GM12878 (cell line): ENCODE data around the gene RALGAPB. TPM values are rescaled to one million over a fixed set of nuclear protein-coding genes. Genes with fewer than 3 reads are reported as not detected.
A peak's percentile ranks its signal among the peaks of the same experiment; 100 is the strongest.

Experiments used
- CBFB ChIP-seq: IDR thresholded peaks from 2 replicates; pipeline ENCODE4 v1.6.1; 2016; ENCODE audit warnings: antibody characterized with exemption, low read depth
- DPF2 ChIP-seq: fragments of 450-650 bp; IDR thresholded peaks from 2 replicates; pipeline ENCODE4 v1.6.1; 2017; ENCODE audit warnings: mild to moderate bottlenecking
- EGR1 ChIP-seq, 2 experiments: IDR thresholded peaks; 1 replicate in 1 of 2; 2 replicates in 1 of 2; pipeline ENCODE4 v1.6.1; 2011 to 2012; ENCODE audit warnings: low read depth in 2 of 2, low read length in 2 of 2, borderline replicate concordance in 1 of 2, mild to moderate bottlenecking in 1 of 2, moderate library complexity in 1 of 2
- GABPA ChIP-seq: IDR thresholded peaks from 2 replicates; pipeline ENCODE4 v1.6.1; 2014; ENCODE audit warnings: antibody characterized with exemption, low read depth, mild to moderate bottlenecking, inconsistent platforms
- LARP7 ChIP-seq: fragments of 450-650 bp; IDR thresholded peaks from 2 replicates; pipeline ENCODE4 v1.6.1; 2017; ENCODE audit warnings: mild to moderate bottlenecking
- MTA2 ChIP-seq: fragments of 450-650 bp; IDR thresholded peaks from 2 replicates; pipeline ENCODE4 v1.6.1; 2016; ENCODE audit warnings: low read depth, mild to moderate bottlenecking, moderate library complexity
- NFIC ChIP-seq: IDR thresholded peaks from 2 replicates; pipeline ENCODE4 v1.6.1; 2012; ENCODE audit warnings: low read depth, mild to moderate bottlenecking, inconsistent platforms, low read length, moderate library complexity
- NFYA ChIP-seq: IDR thresholded peaks from 2 replicates; pipeline ENCODE4 v1.6.1; 2011; ENCODE audit warnings: low read depth, mild to moderate bottlenecking, low read length, improper control_type of control experiment, borderline replicate concordance
- NFYB ChIP-seq: IDR thresholded peaks from 2 replicates; pipeline ENCODE4 v1.6.1; 2011; ENCODE audit warnings: low read depth, mild to moderate bottlenecking, low read length, improper control_type of control experiment, moderate library complexity; ENCODE audit not compliant: insufficient read depth
- NR2C1 ChIP-seq: fragments of 450-650 bp; IDR thresholded peaks from 2 replicates; pipeline ENCODE4 v1.6.1; 2017; ENCODE audit warnings: antibody characterized with exemption, mild to moderate bottlenecking, moderate library complexity
- POLR2AphosphoS2 ChIP-seq: IDR thresholded peaks from 2 replicates; pipeline ENCODE4 v1.6.1; 2011; ENCODE audit warnings: low read depth, mild to moderate bottlenecking, low read length, improper control_type of control experiment, moderate library complexity
- POU2F2 ChIP-seq: IDR thresholded peaks from 3 replicates; pipeline ENCODE4 v1.6.1; 2011; ENCODE audit warnings: low read depth, mild to moderate bottlenecking, low read length, borderline replicate concordance
- SMARCA5 ChIP-seq: fragments of 450-650 bp; IDR thresholded peaks from 2 replicates; pipeline ENCODE4 v1.6.1; 2017; ENCODE audit warnings: mild to moderate bottlenecking
- SRF ChIP-seq, 2 experiments: IDR thresholded peaks; 2 replicates each; pipeline ENCODE4 v1.6.1; 2011; ENCODE audit warnings: low read depth in 2 of 2, low read length in 2 of 2, mild to moderate bottlenecking in 1 of 2, moderate library complexity in 1 of 2
- ZNF274 ChIP-seq: IDR thresholded peaks from one replicate; pipeline ENCODE4 v1.8.0; 2011; ENCODE audit not compliant: insufficient read length, insufficient read depth
- polyA plus RNA-seq, 11 experiments: library from polyadenylated mRNA; depleted of rRNA in 4 of 11; unstranded in 6 of 11; stranded (reverse) in 5 of 11; fragments of >200 nt; fragmentation: Nextera tagmentation in 4 of 11; fragmentation: Illumina TruSeq in 1 of 11; extraction: Ambion mirVana in 4 of 11; extraction: Trizol in 1 of 11; gene quantifications; 1 replicate in 1 of 11; 2 replicates in 10 of 11; pipeline versions ENCODE4 v1.2.1 to v1.2.3, GENCODE V29; 2011 to 2016; ENCODE audit warnings: inconsistent platforms in 2 of 11, missing spikeins in 2 of 11, low read depth in 1 of 11
- total RNA-seq, 4 experiments: library from RNA; depleted of rRNA in 3 of 4; stranded (reverse); fragments of >200 nt in 3 of 4; fragmentation: Illumina TruSeq in 1 of 4; extraction: Trizol in 1 of 4; gene quantifications; 2 replicates each; pipeline versions ENCODE4 v1.2.1 to v1.2.3, GENCODE V29; 2013 to 2021
- TF ChIP-seq, protein P1 (sequence below): fragments of 450-650 bp; IDR thresholded peaks from 2 replicates; pipeline ENCODE4 v1.6.1; 2014; ENCODE audit warnings: mild to moderate bottlenecking
- TF ChIP-seq, protein P2 (sequence below): fragments of 450-650 bp; IDR thresholded peaks from 2 replicates; pipeline ENCODE4 v1.6.1; 2016; ENCODE audit warnings: mild to moderate bottlenecking
- TF ChIP-seq, protein P3 (sequence below): IDR thresholded peaks from 2 replicates; pipeline ENCODE4 v1.6.1; 2011; ENCODE audit warnings: borderline replicate concordance, low read depth, mild to moderate bottlenecking, moderate library complexity, low read length; ENCODE audit not compliant: insufficient read depth, poor library complexity, severe bottlenecking
- TF ChIP-seq, protein P4 (sequence below): fragments of 450-650 bp; IDR thresholded peaks from 2 replicates; pipeline ENCODE4 v1.6.1; 2016; ENCODE audit warnings: mild to moderate bottlenecking, moderate library complexity, borderline replicate concordance
- TF ChIP-seq, protein P5 (sequence below): fragments of 450-650 bp; IDR thresholded peaks from 2 replicates; pipeline ENCODE4 v1.6.1; 2017; ENCODE audit warnings: low read depth, mild to moderate bottlenecking, moderate library complexity

RALGAPB gene
- total and polyA plus RNA-seq, 10 of the 15 experiments (the other 5 are each of a cell fraction or from before 2014, with no cell fraction given), result 3.7 to 23.2 (median 15.5) TPM

DNA sequence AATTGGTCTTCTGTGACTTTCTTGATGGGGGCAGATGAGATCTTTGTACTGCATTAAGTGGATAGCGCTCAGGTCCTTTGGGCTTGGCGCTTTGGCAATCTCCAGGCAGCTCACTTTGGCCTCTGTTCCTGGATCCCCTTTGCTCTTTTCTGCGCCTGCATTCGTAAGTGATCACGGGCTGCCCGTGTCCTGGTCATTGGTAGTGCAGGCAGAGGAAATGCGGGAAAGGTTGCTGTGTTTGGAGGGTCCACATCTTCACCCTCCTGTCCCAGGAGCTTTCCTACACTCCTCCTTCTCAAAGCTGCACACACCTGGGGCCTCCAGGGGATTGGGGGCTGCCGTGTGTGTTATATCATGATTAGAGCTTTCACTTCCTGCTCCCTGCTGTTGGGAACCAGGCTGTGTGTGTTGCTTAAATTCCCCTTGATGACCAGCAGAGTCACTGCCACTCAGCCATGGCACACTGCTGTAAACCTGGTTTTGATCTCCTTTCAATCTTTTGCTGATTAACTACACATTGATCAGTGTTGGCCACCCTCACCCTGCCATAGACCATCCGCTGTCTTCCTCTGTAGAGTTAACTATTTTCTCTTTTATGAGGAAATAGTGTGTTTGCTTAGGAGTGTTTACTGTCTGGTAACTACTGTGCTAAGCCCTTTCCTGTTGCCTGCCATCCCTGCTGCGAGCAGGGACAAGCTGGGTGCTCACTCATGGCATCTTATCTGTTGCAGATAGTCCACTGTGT lies 24.5 kb upstream of the RALGAPB start (continued):
- TF ChIP-seq, protein P1, sequence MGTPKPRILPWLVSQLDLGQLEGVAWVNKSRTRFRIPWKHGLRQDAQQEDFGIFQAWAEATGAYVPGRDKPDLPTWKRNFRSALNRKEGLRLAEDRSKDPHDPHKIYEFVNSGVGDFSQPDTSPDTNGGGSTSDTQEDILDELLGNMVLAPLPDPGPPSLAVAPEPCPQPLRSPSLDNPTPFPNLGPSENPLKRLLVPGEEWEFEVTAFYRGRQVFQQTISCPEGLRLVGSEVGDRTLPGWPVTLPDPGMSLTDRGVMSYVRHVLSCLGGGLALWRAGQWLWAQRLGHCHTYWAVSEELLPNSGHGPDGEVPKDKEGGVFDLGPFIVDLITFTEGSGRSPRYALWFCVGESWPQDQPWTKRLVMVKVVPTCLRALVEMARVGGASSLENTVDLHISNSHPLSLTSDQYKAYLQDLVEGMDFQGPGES, result no peak
- TF ChIP-seq NFYB (no peak), MTA2 (0 out of 2 replicates have a peak, but pooled peaks have one; percentile 24), POLR2AphosphoS2 (no peak), DPF2 (peak; percentile 49), NFYA (no peak), LARP7 (no peak), POU2F2 (no peak), SMARCA5 (no peak), CBFB (no peak), NR2C1 (no peak), SRF (IDR thresholded peaks at IDR 0.05; ENCODE audit: low read depth in 2 of 2, low read length in 2 of 2) (no peak), GABPA (no peak), EGR1 (IDR thresholded peaks at IDR 0.05; ENCODE audit: borderline replicate concordance in 1 of 2, low read depth in 2 of 2, low read length in 2 of 2) (no peak), NFIC (no peak), ZNF274 (no peak)
- TF ChIP-seq, protein P2, sequence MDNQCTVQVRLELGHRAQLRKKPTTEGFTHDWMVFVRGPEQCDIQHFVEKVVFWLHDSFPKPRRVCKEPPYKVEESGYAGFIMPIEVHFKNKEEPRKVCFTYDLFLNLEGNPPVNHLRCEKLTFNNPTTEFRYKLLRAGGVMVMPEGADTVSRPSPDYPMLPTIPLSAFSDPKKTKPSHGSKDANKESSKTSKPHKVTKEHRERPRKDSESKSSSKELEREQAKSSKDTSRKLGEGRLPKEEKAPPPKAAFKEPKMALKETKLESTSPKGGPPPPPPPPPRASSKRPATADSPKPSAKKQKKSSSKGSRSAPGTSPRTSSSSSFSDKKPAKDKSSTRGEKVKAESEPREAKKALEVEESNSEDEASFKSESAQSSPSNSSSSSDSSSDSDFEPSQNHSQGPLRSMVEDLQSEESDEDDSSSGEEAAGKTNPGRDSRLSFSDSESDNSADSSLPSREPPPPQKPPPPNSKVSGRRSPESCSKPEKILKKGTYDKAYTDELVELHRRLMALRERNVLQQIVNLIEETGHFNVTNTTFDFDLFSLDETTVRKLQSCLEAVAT, result peak; percentile 74; the same call in 1 of the 2 replicates
- TF ChIP-seq, protein P3, sequence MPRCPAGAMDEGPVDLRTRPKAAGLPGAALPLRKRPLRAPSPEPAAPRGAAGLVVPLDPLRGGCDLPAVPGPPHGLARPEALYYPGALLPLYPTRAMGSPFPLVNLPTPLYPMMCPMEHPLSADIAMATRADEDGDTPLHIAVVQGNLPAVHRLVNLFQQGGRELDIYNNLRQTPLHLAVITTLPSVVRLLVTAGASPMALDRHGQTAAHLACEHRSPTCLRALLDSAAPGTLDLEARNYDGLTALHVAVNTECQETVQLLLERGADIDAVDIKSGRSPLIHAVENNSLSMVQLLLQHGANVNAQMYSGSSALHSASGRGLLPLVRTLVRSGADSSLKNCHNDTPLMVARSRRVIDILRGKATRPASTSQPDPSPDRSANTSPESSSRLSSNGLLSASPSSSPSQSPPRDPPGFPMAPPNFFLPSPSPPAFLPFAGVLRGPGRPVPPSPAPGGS, result no peak
- TF ChIP-seq, protein P4, sequence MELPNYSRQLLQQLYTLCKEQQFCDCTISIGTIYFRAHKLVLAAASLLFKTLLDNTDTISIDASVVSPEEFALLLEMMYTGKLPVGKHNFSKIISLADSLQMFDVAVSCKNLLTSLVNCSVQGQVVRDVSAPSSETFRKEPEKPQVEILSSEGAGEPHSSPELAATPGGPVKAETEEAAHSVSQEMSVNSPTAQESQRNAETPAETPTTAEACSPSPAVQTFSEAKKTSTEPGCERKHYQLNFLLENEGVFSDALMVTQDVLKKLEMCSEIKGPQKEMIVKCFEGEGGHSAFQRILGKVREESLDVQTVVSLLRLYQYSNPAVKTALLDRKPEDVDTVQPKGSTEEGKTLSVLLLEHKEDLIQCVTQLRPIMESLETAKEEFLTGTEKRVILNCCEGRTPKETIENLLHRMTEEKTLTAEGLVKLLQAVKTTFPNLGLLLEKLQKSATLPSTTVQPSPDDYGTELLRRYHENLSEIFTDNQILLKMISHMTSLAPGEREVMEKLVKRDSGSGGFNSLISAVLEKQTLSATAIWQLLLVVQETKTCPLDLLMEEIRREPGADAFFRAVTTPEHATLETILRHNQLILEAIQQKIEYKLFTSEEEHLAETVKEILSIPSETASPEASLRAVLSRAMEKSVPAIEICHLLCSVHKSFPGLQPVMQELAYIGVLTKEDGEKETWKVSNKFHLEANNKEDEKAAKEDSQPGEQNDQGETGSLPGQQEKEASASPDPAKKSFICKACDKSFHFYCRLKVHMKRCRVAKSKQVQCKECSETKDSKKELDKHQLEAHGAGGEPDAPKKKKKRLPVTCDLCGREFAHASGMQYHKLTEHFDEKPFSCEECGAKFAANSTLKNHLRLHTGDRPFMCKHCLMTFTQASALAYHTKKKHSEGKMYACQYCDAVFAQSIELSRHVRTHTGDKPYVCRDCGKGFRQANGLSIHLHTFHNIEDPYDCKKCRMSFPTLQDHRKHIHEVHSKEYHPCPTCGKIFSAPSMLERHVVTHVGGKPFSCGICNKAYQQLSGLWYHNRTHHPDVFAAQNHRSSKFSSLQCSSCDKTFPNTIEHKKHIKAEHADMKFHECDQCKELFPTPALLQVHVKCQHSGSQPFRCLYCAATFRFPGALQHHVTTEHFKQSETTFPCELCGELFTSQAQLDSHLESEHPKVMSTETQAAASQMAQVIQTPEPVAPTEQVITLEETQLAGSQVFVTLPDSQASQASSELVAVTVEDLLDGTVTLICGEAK, result no peak
- TF ChIP-seq, protein P5, sequence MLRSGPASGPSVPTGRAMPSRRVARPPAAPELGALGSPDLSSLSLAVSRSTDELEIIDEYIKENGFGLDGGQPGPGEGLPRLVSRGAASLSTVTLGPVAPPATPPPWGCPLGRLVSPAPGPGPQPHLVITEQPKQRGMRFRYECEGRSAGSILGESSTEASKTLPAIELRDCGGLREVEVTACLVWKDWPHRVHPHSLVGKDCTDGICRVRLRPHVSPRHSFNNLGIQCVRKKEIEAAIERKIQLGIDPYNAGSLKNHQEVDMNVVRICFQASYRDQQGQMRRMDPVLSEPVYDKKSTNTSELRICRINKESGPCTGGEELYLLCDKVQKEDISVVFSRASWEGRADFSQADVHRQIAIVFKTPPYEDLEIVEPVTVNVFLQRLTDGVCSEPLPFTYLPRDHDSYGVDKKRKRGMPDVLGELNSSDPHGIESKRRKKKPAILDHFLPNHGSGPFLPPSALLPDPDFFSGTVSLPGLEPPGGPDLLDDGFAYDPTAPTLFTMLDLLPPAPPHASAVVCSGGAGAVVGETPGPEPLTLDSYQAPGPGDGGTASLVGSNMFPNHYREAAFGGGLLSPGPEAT, result peak; percentile 27; the same call in 1 of the 2 replicates
